DOHH2 (cell line): ENCODE results near the gene HEBP2.

ENCODE experiments used
- CTCF ChIP-seq: fragments of 200-600 bp; sonication (generic); IDR thresholded peaks from one replicate; pipeline ENCODE4 v1.5.1; 2014; ENCODE audit warnings: antibody characterized with exemption, mild to moderate bottlenecking, low read depth, low read length; ENCODE audit not compliant: poor library complexity, severe bottlenecking
- EZH2phosphoT487 ChIP-seq: fragments of 200-600 bp; sonication (generic); IDR thresholded peaks from 2 replicates; pipeline ENCODE4 v1.6.1; 2017; ENCODE audit warnings: borderline replicate concordance, mild to moderate bottlenecking, antibody characterized with exemption, low read length, moderate library complexity, mixed read lengths

DNA sequence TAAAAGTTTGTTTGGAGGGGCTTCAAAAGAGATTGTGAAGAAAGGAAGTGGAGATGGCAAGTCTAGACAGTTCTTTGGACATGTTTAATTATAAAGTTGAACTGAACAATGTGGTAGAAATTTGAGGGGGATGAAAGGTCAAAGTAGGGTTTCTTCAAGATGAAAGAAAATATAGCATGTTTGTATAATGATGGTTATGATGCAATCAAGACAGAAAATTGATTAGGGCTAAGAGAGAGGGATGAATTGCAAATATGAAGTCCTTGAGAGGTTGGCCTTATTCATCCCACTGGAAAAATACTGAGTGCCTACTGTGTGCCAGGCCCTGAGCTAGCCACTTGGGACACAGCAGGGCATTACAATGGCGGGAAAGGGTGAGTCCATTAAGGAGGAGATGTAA is 57.6 kb downstream of the HEBP2 start:
- no peak for TF ChIP-seq CTCF
- no peak for TF ChIP-seq EZH2phosphoT487
